Muscle layer of colon (tissue), 2 donors: ENCODE data around the gene YWHAH.

Experiments used
- H3K27ac ChIP-seq: one replicate; pipeline ENCODE4 v1.7.0; 2013; ENCODE audit warnings: low read depth, mild to moderate bottlenecking, low read length, moderate library complexity
- H3K27me3 ChIP-seq, 2 donors: one replicate each; pipeline ENCODE4 v1.7.0; 2013; ENCODE audit warnings: low read length in 2 of 2, mild to moderate bottlenecking in 2 of 2; ENCODE audit not compliant: insufficient read depth in 2 of 2, control insufficient read depth in 1 of 2
- H3K36me3 ChIP-seq: one replicate; pipeline ENCODE4 v1.7.0; 2013; ENCODE audit warnings: mild to moderate bottlenecking, low read length; ENCODE audit not compliant: insufficient read depth
- H3K4me1 ChIP-seq: one replicate; pipeline ENCODE4 v1.7.0; 2013; ENCODE audit warnings: mild to moderate bottlenecking, low read length; ENCODE audit not compliant: insufficient read depth
- H3K4me3 ChIP-seq, 2 donors: one replicate each; pipeline ENCODE4 v1.7.0; 2013; ENCODE audit warnings: low read length in 2 of 2, low read depth in 1 of 2, mild to moderate bottlenecking in 1 of 2, moderate library complexity in 1 of 2
- H3K9ac ChIP-seq: one replicate; pipeline ENCODE4 v1.7.0; 2013; ENCODE audit warnings: low read length
- H3K9me3 ChIP-seq: one replicate; pipeline ENCODE4 v1.7.0; 2013; ENCODE audit warnings: mild to moderate bottlenecking, low read length
- donor health status: abdominal sarcoma.
- donor health status: Adenocarcinoma of cecum.

YWHAH gene

GRCh38 chr22:31926024-31926423, 18.3 kb upstream of the YWHAH start:
- Histone ChIP-seq H3K9me3 (no peaks in the 10 kb centered on the region), H3K9ac (no peak overlapping the region), H3K27me3 (no peaks in the 10 kb centered on the region), H3K4me3 (no peak overlapping the region), H3K27ac (no peak overlapping the region), H3K36me3 (no peaks in the 10 kb centered on the region), H3K4me1 (no peaks in the 10 kb centered on the region)

- H3K9me3 ChIP-seq, result no peaks in the 10 kb centered on the region
- H3K36me3 ChIP-seq, result no peaks in the 10 kb centered on the region
- H3K27ac ChIP-seq, result no peak overlapping the region
- H3K9ac ChIP-seq, result no peak overlapping the region
- H3K27me3 ChIP-seq, result no peaks in the 10 kb centered on the region
- no peaks in the 10 kb centered on the region for H3K4me1 ChIP-seq
- no peak overlapping the region for H3K4me3 ChIP-seq
Measured at GRCh38 chr22:31926969-31927368, 17.4 kb upstream of the YWHAH start.

DNA sequence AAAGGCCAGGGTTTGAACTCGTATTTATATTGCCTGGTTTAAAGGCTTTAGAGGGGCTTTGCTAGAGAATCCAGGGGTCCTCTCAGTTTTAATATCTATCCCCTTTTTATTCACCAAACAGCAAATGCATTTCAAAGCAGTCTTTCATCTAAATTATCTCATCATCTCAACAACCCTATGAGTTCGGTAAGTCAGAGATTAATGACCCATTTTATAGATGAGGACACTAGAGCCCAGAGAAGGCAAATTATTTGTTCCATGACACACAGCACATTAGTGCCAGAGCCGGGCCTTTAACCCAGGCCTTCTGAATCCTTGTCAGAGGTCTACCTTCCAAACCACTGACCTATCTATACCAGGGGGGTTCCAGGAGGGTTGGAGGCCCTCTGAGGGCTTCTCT, 16.8 kb upstream of the YWHAH start:
- no peak overlapping the region for H3K9ac ChIP-seq
- no peaks in the 10 kb centered on the region for H3K36me3 ChIP-seq

DNA sequence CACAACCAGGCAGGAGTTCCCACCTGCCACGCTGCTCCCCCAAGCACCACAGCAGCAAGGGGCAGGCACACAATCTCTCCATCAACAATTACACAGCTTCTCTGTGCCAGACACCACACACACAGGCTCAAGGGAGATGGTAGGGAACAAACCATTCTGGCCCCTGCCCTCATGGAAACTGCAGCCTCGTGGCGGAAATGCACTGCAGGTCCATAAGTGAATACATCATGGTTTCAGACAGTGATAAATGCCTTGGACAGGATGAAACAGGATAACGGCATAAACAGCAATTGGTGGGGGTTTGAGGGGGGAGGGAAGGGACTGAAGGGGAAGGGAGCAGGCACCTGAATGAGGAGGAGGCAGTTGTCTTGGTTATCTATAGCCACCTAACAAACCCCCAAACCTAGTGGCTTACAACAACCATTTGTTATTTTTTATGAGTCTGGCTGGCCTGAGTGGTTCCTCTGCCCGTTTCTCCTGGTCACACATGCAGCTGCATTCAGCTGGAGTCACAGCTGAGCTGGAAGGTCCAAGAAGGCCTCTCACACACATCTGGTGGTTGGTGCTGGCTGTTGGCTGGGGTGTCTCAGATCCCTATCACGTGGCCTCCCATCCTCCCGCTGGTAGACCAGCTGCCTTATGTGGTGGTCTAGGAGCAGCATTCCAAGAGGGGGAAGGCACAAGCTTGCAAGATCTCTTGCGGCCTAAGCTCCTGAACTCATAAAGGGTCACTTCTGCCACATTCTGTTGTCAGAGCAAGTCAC, 15.0 kb upstream of the YWHAH start:
- Histone ChIP-seq H3K9ac (no peak overlapping the region), H3K27ac (no peak overlapping the region)

More for the DNA sequence above, 16.8 kb upstream of the YWHAH start:
- Histone ChIP-seq H3K4me3 (no peak overlapping the region), H3K9me3 (no peaks in the 10 kb centered on the region), H3K4me1 (no peaks in the 10 kb centered on the region), H3K27me3 (no peaks in the 10 kb centered on the region), H3K27ac (no peak overlapping the region)

GRCh38 chr22:31932863-31933262, 11.5 kb upstream of the YWHAH start:
- no peaks in the 10 kb centered on the region for H3K9me3 ChIP-seq
- H3K27me3 ChIP-seq, result no peaks in the 10 kb centered on the region
- H3K36me3 ChIP-seq, result no peaks in the 10 kb centered on the region
- no peak overlapping the region for H3K27ac ChIP-seq
- no peak overlapping the region for H3K9ac ChIP-seq
- no peak overlapping the region for H3K4me3 ChIP-seq
- no peaks in the 10 kb centered on the region for H3K4me1 ChIP-seq

More for the DNA sequence above, 15.0 kb upstream of the YWHAH start:
- Histone ChIP-seq H3K4me3 (no peak overlapping the region), H3K36me3 (no peaks in the 10 kb centered on the region), H3K9me3 (no peaks in the 10 kb centered on the region), H3K4me1 (no peaks in the 10 kb centered on the region), H3K27me3 (no peaks in the 10 kb centered on the region)

DNA sequence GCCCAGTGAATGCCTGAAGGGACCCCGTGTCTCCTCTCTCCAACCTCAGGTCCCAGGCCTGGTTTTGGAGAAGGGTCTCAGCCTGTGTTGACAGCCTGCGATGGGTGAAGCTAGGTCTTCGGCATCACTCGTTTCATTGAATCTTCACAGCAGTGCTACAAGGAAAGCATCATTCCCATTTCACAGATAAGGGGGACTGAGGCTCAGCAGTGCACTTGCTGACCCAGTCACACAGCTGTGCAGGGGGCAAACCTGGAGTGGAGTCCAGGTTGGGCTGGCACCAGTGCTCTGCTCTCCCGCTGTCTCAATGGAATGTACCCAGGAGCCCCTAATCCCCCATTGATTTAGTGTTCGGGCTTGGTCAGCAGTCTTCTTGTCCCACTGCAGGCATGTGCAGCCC, 10.9 kb upstream of the YWHAH start:
- Histone ChIP-seq H3K27ac (no peak overlapping the region), H3K36me3 (no peaks in the 10 kb centered on the region), H3K9me3 (no peaks in the 10 kb centered on the region), H3K4me1 (no peaks in the 10 kb centered on the region), H3K27me3 (no peaks in the 10 kb centered on the region), H3K4me3 (no peak overlapping the region), H3K9ac (no peak overlapping the region)

DNA sequence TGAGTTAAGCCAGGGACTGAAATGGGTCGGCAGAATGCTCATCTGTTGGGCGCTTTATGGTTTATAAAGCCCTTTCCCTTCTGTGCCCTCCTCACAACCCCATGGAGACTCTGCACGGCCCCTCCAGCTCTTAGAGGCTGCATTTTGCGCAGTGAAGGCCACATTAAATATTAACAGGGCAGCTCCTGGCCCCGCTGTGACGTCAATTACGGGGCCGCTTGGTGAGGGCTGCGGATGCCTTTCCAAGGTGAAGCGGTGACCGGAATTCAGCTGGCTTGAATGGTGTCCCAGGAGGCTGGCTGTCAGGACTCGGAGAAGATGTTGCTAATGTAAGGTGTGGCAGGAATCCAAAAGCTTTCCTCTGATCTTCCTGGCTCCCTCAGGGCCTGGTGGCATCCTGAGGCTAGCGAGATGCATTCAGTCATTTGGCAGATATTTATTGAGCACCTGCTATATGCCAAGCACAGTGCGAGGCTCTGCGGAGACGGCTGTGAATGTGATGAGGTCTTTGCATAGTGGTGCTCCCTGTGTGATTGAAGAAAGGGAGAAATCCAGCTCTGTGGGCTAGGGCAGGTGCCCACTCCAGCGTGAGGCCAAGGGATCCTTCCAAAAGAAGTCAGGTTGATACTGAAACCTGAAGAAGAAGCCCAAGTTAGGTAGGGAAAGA, 10.4 kb upstream of the YWHAH start:
- H3K9me3 ChIP-seq, result no peaks in the 10 kb centered on the region
- H3K4me1 ChIP-seq, result no peaks in the 10 kb centered on the region
- H3K4me3 ChIP-seq, result no peak overlapping the region
- H3K36me3 ChIP-seq, result no peaks in the 10 kb centered on the region
- H3K27me3 ChIP-seq, result no peaks in the 10 kb centered on the region
- H3K27ac ChIP-seq, result no peak overlapping the region
- no peak overlapping the region for H3K9ac ChIP-seq

GRCh38 chr22:31935961-31936635, 8.2 kb upstream of the YWHAH start:
- H3K9me3 ChIP-seq, result no peaks in the 10 kb centered on the region
- no peaks in the 10 kb centered on the region for H3K4me1 ChIP-seq
- no peaks in the 10 kb centered on the region for H3K36me3 ChIP-seq
- no peaks in the 10 kb centered on the region for H3K27me3 ChIP-seq
- H3K9ac ChIP-seq, result no peak overlapping the region
- H3K4me3 ChIP-seq, result no peak overlapping the region
- H3K27ac ChIP-seq, result no peak overlapping the region

DNA sequence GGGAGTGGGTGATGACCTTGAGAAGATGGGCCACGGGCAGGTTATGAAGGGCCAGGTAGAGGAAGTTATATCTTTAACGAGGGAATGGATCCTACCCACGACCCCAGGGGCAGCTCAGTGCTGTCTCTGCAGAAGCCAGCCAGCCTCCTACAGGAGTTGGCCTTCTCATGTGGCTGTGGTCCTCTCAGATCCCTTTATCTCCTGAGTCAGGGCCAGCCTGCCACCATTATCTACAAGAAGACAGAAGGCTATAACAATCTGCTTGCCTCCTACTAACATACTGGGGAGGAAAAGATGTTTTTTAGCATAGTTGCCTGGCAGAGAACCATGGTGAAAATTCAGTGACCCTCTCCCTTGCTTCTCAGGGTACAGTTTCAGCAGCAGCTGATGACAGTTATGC, 7.0 kb upstream of the YWHAH start:
- Histone ChIP-seq H3K27ac (no peak overlapping the region), H3K36me3 (no peaks in the 10 kb centered on the region), H3K4me3 (no peak overlapping the region), H3K9me3 (no peaks in the 10 kb centered on the region), H3K27me3 (no peaks in the 10 kb centered on the region), H3K9ac (no peak overlapping the region), H3K4me1 (no peaks in the 10 kb centered on the region)

- Histone ChIP-seq H3K9ac (no peak overlapping the region), H3K36me3 (no peaks in the 10 kb centered on the region), H3K27me3 (no peaks in the 10 kb centered on the region), H3K27ac (no peak overlapping the region), H3K9me3 (no peaks in the 10 kb centered on the region), H3K4me3 (no peak overlapping the region), H3K4me1 (peaks cover under 1% of the 10 kb centered on the region)
Measured at GRCh38 chr22:31938296-31938695, 6.0 kb upstream of the YWHAH start.

- peaks cover 7% of the 10 kb centered on the region for H3K4me1 ChIP-seq
- H3K27me3 ChIP-seq, result no peaks in the 10 kb centered on the region
- no peak overlapping the region for H3K4me3 ChIP-seq
- H3K9me3 ChIP-seq, result no peaks in the 10 kb centered on the region
- no peak overlapping the region for H3K9ac ChIP-seq
- no peak overlapping the region for H3K27ac ChIP-seq
- H3K36me3 ChIP-seq, result no peaks in the 10 kb centered on the region
Measured at GRCh38 chr22:31940506-31940905, 3.8 kb upstream of the YWHAH start.
